Parathyroid adenoma (tissue), 2 donors: ENCODE results near the gene ZNF835.

Experiments used
- H2AFZ ChIP-seq: fragments of 300-600 bp; sonication (generic); one replicate; pipeline ENCODE4 v1.7.0; 2017; ENCODE audit warnings: antibody characterized with exemption, mild to moderate bottlenecking
- H3K27ac ChIP-seq: fragments of 300-600 bp; sonication (generic); one replicate; pipeline ENCODE4 v1.7.0; 2017
- H3K27me3 ChIP-seq: fragments of 300-600 bp; sonication (generic); one replicate; pipeline ENCODE4 v1.7.0; 2017; ENCODE audit warnings: low read length; ENCODE audit not compliant: control insufficient read depth, insufficient read depth
- H3K36me3 ChIP-seq: fragments of 300-600 bp; sonication (generic); one replicate; pipeline ENCODE4 v1.7.0; 2017; ENCODE audit warnings: low read length; ENCODE audit not compliant: control insufficient read depth, insufficient read depth
- H3K4me1 ChIP-seq: fragments of 300-600 bp; sonication (generic); one replicate; pipeline ENCODE4 v1.7.0; 2017; ENCODE audit warnings: control low read depth
- H3K4me2 ChIP-seq: fragments of 300-600 bp; sonication (generic); one replicate; pipeline ENCODE4 v1.7.0; 2017; ENCODE audit warnings: low read length
- H3K4me3 ChIP-seq: fragments of 300-600 bp; sonication (generic); one replicate; pipeline ENCODE4 v1.7.0; 2017; ENCODE audit warnings: low read depth, low read length
- H3K79me2 ChIP-seq: fragments of 300-600 bp; sonication (generic); one replicate; pipeline ENCODE4 v1.7.0; 2017; ENCODE audit warnings: control low read depth
- H3K9ac ChIP-seq: fragments of 300-600 bp; sonication (generic); one replicate; pipeline ENCODE4 v1.7.0; 2017; ENCODE audit warnings: mild to moderate bottlenecking
- H3K9me3 ChIP-seq: fragments of 300-600 bp; sonication (generic); one replicate; pipeline ENCODE4 v1.7.0; 2017; ENCODE audit warnings: low read length; ENCODE audit not compliant: control insufficient read depth
- CTCF ChIP-seq: fragments of 300-600 bp; sonication (generic); IDR thresholded peaks from one replicate; pipeline ENCODE4 v1.7.0; 2017; ENCODE audit warnings: antibody characterized with exemption, mild to moderate bottlenecking
- donor health status: primary hyperparathyroidism.

ZNF835 gene

DNA sequence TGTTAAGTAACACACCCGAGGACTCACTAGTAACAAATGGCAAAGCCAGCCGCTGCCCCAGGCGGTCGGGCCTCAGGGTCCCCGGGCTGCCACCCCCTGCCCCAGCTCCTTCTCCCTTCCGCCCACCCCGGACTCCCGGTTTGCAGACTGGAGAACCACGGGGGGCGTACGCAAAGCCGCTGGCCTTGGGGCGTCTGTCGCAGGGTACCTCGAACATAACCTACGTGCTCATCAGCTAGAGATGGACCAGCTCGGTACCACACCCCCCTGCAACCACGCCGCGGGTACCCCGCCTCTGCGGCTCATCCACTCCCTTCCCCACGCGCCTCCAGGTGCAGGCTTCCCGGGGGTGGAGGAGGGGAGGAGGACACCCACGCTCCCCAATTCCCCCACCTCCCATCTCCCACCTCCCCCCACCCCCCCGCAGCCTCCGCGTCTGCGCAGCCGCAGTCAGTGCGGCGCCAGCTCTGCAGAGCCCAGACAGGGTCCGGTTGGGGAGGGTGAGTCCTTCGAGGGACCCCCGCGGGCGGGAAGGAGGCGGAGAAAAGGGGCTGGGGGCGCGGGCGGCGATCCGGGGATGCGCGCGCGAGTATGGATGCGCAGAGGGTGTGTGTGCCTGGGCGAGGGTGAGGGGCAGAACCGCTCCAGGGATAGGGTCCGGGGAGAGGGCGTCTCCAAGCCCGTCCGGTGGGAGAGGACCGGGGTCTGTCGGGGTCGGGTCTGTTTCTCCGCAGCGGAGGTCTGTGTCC, 28.7 kb downstream of the ZNF835 start, which contains the start of gene SMIM17:
TSS of gene SMIM17 (plus strand) at position 449 of the 749 bp plus-strand sequence. CDS start 2,509 bp downstream, outside the sequence.
- H3K9ac ChIP-seq, result no peak within 1 kb of the TSS
- H3K4me1 ChIP-seq, result no peaks in the 10 kb centered on the region
- no peak within 1 kb of the TSS for H3K27ac ChIP-seq
- no peaks in the 10 kb centered on the region for H3K27me3 ChIP-seq
- no peaks in the 10 kb centered on the region for H3K79me2 ChIP-seq
- TF ChIP-seq CTCF, result no peak
- H3K36me3 ChIP-seq, result no peaks in the 10 kb centered on the region
- no peak within 1 kb of the TSS for H2AFZ ChIP-seq
- no peak within 1 kb of the TSS for H3K4me3 ChIP-seq
- H3K4me2 ChIP-seq, result no peak within 1 kb of the TSS
- no peaks in the 10 kb centered on the region for H3K9me3 ChIP-seq

DNA sequence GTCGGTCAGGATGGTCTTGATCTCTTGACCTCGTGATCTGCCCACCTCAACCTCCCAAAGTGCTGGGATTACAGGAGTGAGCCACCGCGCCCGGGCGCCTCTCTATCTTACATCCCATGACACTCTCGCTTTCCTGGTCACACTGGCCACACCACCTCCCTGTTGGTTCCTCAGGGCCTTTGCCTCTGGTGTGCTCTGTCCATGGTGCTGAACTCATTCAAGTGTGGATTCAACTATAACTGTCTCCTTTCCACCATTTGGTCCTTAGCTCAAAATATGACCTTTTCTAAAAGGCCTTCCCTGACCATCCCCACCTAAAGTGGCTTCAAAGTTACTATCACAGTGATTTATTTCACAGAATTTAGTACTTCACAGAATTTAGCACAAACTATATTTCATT, 32.3 kb downstream of the ZNF835 start:
- Histone ChIP-seq H3K27me3 (no peaks in the 10 kb centered on the region), H3K4me1 (no peaks in the 10 kb centered on the region), H2AFZ (no peak overlapping the region), H3K36me3 (no peaks in the 10 kb centered on the region), H3K4me2 (no peak overlapping the region), H3K9me3 (peaks cover 3% of the 10 kb centered on the region), H3K27ac (no peak overlapping the region), H3K79me2 (no peaks in the 10 kb centered on the region), H3K4me3 (no peak overlapping the region), H3K9ac (no peak overlapping the region)
- no peak for TF ChIP-seq CTCF

DNA sequence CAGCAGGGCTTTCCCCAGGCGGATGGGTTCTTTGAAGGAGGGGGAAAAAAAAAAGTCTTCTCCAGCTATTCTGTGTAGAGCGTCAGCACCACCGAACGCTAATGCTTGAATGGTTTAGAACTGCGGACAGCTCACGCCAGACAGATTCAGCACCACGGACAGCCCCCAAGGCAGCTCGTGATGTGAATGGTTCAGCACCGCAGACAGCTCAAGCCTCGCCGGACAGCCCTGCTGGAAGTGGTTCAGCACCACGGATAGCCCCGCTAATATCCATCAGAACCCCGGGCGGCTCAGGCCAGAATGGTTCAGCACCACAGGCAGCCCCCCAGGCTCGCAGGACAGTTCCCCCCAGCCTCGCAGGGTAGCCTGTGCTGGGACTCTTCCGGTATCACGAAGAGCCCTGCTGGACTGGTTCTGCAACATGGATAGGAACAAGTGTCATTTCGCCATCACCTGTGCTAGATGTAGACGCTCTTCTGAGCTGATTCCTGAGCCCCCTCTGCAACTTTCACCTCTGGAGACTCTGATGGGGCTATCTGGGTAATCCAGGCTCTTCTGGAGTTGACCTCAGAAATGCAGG, 33.5 kb downstream of the ZNF835 start:
- Histone ChIP-seq H3K79me2 (no peaks in the 10 kb centered on the region), H3K27me3 (no peaks in the 10 kb centered on the region), H3K4me3 (no peak overlapping the region), H3K9ac (no peak overlapping the region), H3K27ac (no peak overlapping the region), H2AFZ (no peak overlapping the region), H3K4me1 (no peaks in the 10 kb centered on the region), H3K9me3 (peaks cover 3% of the 10 kb centered on the region), H3K4me2 (no peak overlapping the region), H3K36me3 (no peaks in the 10 kb centered on the region)
- no peak for TF ChIP-seq CTCF

DNA sequence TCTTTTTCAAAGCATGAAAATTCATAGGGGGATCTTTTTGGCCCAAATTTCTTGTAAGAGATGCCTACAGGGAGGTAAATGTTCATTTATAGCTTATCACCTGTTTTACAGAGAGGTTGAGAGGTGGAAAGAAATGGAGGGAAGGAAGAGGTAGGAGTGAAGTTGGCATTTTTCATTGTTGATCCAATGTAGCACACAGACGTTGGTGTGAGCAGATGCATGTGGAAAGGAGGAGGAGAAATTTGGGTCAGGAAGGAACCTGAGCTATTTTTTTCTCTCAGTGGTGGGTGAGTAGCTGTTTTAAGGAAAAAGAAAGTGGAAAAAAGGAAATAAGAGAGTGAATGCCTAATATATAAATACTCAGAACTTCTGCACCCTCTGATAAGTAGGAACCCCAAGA, 38.5 kb downstream of the ZNF835 start:
- H3K4me1 ChIP-seq, result no peaks in the 10 kb centered on the region
- no peak overlapping the region for H3K9ac ChIP-seq
- peaks cover 3% of the 10 kb centered on the region for H3K9me3 ChIP-seq
- H3K36me3 ChIP-seq, result no peaks in the 10 kb centered on the region
- TF ChIP-seq CTCF, result no peak
- no peaks in the 10 kb centered on the region for H3K27me3 ChIP-seq
- no peaks in the 10 kb centered on the region for H3K79me2 ChIP-seq
- no peak overlapping the region for H3K4me3 ChIP-seq
- H3K4me2 ChIP-seq, result no peak overlapping the region
- no peak overlapping the region for H3K27ac ChIP-seq
- no peak overlapping the region for H2AFZ ChIP-seq
